ENCODE results near the gene MYOZ2. TPM values are rescaled to one million over a fixed set of nuclear protein-coding genes. Genes with fewer than 3 reads are reported as not detected.

The MYOZ2 gene
- 1.7 and 3.9 TPM in 2 replicates for total RNA-seq

DNA sequence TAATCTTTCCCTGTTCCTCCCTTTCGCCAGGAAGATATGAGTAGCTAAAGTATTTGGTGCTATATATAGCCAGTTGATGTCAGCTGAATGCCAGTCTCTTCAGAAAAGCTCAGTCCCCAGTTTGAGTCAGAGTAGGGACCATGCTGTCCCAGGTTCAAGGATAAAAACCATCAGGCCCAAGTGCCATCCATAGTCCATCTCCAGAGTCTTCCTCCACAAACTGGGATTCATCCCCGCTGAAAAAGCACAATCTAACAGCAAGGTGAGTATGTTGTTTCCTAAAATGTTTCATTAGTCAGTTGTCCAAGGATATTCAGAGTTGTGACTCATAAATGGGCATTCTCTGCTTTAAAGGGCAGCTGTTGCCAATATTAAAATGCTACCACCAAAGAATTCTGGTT lies at the start of gene MYOZ2:
MYOZ2 (plus strand) TSS at position 112 of the 401 bp plus-strand sequence. CDS start 694 bp downstream, outside the sequence.

DNA sequence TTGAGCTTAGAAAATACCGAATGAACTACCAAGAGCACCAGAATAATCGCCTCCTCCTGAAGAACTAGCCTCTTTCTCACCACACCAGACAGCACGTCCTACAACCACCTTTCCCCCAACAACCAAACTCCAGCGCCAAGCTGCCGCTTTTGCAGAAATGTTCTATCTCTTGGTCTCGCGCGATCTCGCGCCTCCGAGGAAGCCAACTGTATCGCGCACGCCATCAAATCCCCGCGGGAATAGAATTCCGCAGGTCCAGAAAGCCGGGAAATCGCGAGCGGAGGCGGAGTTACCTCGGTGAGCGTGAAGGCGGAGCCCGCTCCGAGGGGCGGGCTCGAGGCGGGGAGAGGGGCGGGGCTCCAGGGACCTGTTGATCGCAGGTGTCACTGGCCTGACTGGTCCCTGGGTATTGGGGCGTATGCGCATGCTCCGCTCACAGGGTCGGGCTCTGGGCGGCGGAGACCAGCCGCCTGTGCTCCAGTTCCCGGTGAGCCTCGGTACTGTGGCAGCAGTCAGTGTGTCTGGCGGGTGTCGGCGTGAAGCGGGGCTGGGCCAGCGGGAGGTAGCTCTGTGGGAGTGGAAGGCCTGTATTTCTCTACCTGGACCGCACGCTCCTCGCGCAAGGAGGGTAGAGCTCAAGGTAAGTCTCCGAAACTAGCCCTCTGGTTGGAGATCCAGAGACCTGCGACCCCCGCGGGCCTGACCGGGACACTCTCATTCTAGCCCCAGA lies 76.8 kb downstream of the MYOZ2 start, which contains the start of gene USP53:
USP53 (plus strand) TSS at position 480 of the 730 bp plus-strand sequence. CDS start 27,047 bp downstream, outside the sequence.

Other genes with a start within 250 kb of the MYOZ2 start
- gene SYNPO2, start 247.0 kb upstream of the MYOZ2 start, total RNA-seq, result 1.6 and 2.4 TPM in 2 replicates
- 47.4 and 53.0 TPM in 2 replicates for gene USP53, start 76.9 kb downstream of the MYOZ2 start, total RNA-seq
- not detected in 2 replicates for gene FABP2, start 186.3 kb downstream of the MYOZ2 start, total RNA-seq

Data from aortic smooth muscle cell (primary cell).